HCT116 (cell line): ENCODE results near the gene MUC20. TPM values are rescaled to one million over a fixed set of nuclear protein-coding genes. Genes with fewer than 3 reads are reported as not detected.

Experiments used
- ATAC-seq: fragments of 200-7000 bp; cut with Tn5 transposase; 2 replicates; pipeline ENCODE4 v1.9.1; 2020; ENCODE audit warnings: mild to moderate bottlenecking, moderate library complexity
- BruUV-seq: library from RNA; stranded (reverse); fragments of 400-500 nt; replicated peaks from 2 replicates; lab custom pipeline; 2021; lab: Mats Ljungman, UMichigan
- CTCF ChIA-PET: fragments of 300-600 bp; sonication (Branson Sonifier 250); formaldehyde crosslinking; loops from one replicate; lab custom pipeline; 2021; ENCODE audit warnings: antibody characterized with exemption; lab: Charles Lee
- POLR2A ChIA-PET: fragments of 300-600, 350-600 bp; sonication (Branson Sonifier 250); formaldehyde crosslinking; loops from one replicate; lab custom pipeline; 2021; ENCODE audit warnings: antibody characterized with exemption; lab: Charles Lee
- RAD21 ChIA-PET, 2 experiments: fragments of 300-600 bp; sonication (Branson Sonifier 250); formaldehyde crosslinking; loops; one replicate each; lab custom pipeline; 2023; ENCODE audit warnings: low total read pairs in 2 of 2; ENCODE audit not compliant: uncharacterized antibody in 2 of 2, unreplicated experiment in 2 of 2, low non-redundant PET in 1 of 2; lab: Charles Lee
- DNase-seq: peaks from one replicate; pipeline ENCODE4 v3.0.0-alpha.2; 2010; ENCODE audit warnings: low read depth, low spot score
- H2AFZ ChIP-seq: fragments of 200-600 bp; shearing (Covaris generic), sonication (generic); 2 replicates; pipeline ENCODE4 v1.6.1; 2017; ENCODE audit warnings: low read depth, mixed run types, mixed read lengths, antibody characterized with exemption, low read length; ENCODE audit not compliant: poor library complexity, severe bottlenecking
- H3K27ac ChIP-seq: 2 replicates; pipeline ENCODE4 v1.5.1; 2012; ENCODE audit warnings: low read depth, low read length
- H3K27me3 ChIP-seq: fragments of 200-600 bp; sonication (generic); 2 replicates; pipeline ENCODE4 v1.6.1; 2016; ENCODE audit warnings: mixed run types, low read length, mixed read lengths; ENCODE audit not compliant: insufficient read depth
- H3K36me3 ChIP-seq, 2 experiments: fragments of 200-500 bp in 1 of 2; fragments of 200-600 bp in 1 of 2; sonication (Bioruptor generic) in 1 of 2; sonication (generic) in 1 of 2; 2 replicates each; pipeline versions ENCODE4 v1.5.1 to v1.6.1; 2014 to 2016; ENCODE audit warnings: low read length in 2 of 2, inconsistent platforms in 1 of 2, mixed read lengths in 1 of 2, mixed run types in 1 of 2; ENCODE audit not compliant: insufficient read depth in 2 of 2, control insufficient read depth in 1 of 2
- H3K4me1 ChIP-seq, 2 experiments: fragments of 200-600 bp in 1 of 2; sonication (generic) in 1 of 2; 2 replicates each; pipeline versions ENCODE4 v1.5.1 to v1.6.1; 2012 to 2017; ENCODE audit warnings: low read length in 2 of 2, inconsistent platforms in 1 of 2, mild to moderate bottlenecking in 1 of 2, mixed read lengths in 1 of 2, mixed run types in 1 of 2, moderate library complexity in 1 of 2; ENCODE audit not compliant: insufficient read depth in 2 of 2, control insufficient read depth in 1 of 2
- H3K4me2 ChIP-seq: fragments of 200-600 bp; sonication (generic); 2 replicates; pipeline ENCODE4 v1.6.1; 2017; ENCODE audit warnings: mixed run types, low read length, mixed read lengths
- H3K4me3 ChIP-seq, 2 experiments: fragments of 200-600 bp in 1 of 2; sonication (generic) in 1 of 2; replicated peaks in 1 of 2; 2 replicates each; pipeline ENCODE4 v1.5.1; 2011 to 2016; ENCODE audit warnings: low read length in 2 of 2, control low read depth in 1 of 2, low read depth in 1 of 2, mild to moderate bottlenecking in 1 of 2, mixed read lengths in 1 of 2, mixed run types in 1 of 2
- H3K79me2 ChIP-seq: fragments of 200-600 bp; sonication (generic); 2 replicates; pipeline ENCODE4 v1.6.1; 2017; ENCODE audit warnings: mild to moderate bottlenecking, mixed run types, low read length, moderate library complexity, mixed read lengths; ENCODE audit not compliant: insufficient read depth
- H3K9ac ChIP-seq: fragments of 200-600 bp; sonication (generic); 2 replicates; pipeline ENCODE4 v1.6.1; 2016; ENCODE audit warnings: low read length, mixed read lengths
- H3K9me2 ChIP-seq: fragments of 200-600 bp; sonication (generic), shearing (Covaris generic); 2 replicates; pipeline ENCODE4 v1.6.1; 2017; ENCODE audit warnings: mixed run types, mild to moderate bottlenecking, moderate library complexity; ENCODE audit not compliant: insufficient read depth
- H3K9me3 ChIP-seq, 2 experiments: fragments of 200-500 bp in 1 of 2; fragments of 200-600 bp in 1 of 2; sonication (Bioruptor generic) in 1 of 2; sonication (generic) in 1 of 2; 2 replicates each; pipeline ENCODE4 v1.6.1; 2014 to 2017; ENCODE audit warnings: low read length in 2 of 2, mixed read lengths in 2 of 2, inconsistent platforms in 1 of 2, low read depth in 1 of 2, mild to moderate bottlenecking in 1 of 2, mixed run types in 1 of 2, moderate library complexity in 1 of 2; ENCODE audit not compliant: control insufficient read depth in 1 of 2, insufficient read depth in 1 of 2
- H4K20me1 ChIP-seq: fragments of 200-600 bp; sonication (generic), shearing (Covaris generic); 2 replicates; pipeline ENCODE4 v1.6.1; 2017; ENCODE audit warnings: mixed run types, mild to moderate bottlenecking, moderate library complexity; ENCODE audit not compliant: insufficient read depth
- CEBPB ChIP-seq: IDR thresholded peaks from 2 replicates; pipeline ENCODE4 v1.6.1; 2012; ENCODE audit warnings: low read depth
- CTCF ChIP-seq, 3 experiments: fragments of 200-600 bp in 1 of 3; sonication (generic) in 1 of 3; IDR thresholded peaks in 2 of 3; conservative IDR thresholded peaks in 1 of 3; 2 replicates each; pipeline ENCODE4 v1.5.1; 2012 to 2017; ENCODE audit warnings: low read depth in 2 of 3, low read length in 2 of 3, antibody characterized with exemption in 1 of 3, borderline replicate concordance in 1 of 3, control low read depth in 1 of 3, mild to moderate bottlenecking in 1 of 3, mixed read lengths in 1 of 3, mixed run types in 1 of 3, moderate library complexity in 1 of 3; ENCODE audit not compliant: insufficient read depth in 1 of 3
- EGR1 ChIP-seq: IDR thresholded peaks from 2 replicates; pipeline ENCODE4 v1.6.1; 2012; ENCODE audit warnings: low read depth
- ELF1 ChIP-seq: IDR thresholded peaks from 2 replicates; pipeline ENCODE4 v1.6.1; 2012; ENCODE audit warnings: low read depth, borderline replicate concordance
- FOSL1 ChIP-seq: IDR thresholded peaks from 2 replicates; pipeline ENCODE4 v1.6.1; 2012; ENCODE audit warnings: low read depth
- MAX ChIP-seq: IDR thresholded peaks from 2 replicates; pipeline ENCODE4 v1.6.1; 2012
- POLR2AphosphoS5 ChIP-seq: IDR thresholded peaks from 2 replicates; pipeline ENCODE4 v1.6.1; 2011; ENCODE audit warnings: mild to moderate bottlenecking, low read depth, low read length, moderate library complexity
- RAD21 ChIP-seq: IDR thresholded peaks from 2 replicates; pipeline ENCODE4 v1.6.1; 2012; ENCODE audit warnings: low read depth, mild to moderate bottlenecking
- REST ChIP-seq: IDR thresholded peaks from 2 replicates; pipeline ENCODE4 v1.6.1; 2012; ENCODE audit warnings: low read depth
- TCF7L2 ChIP-seq: IDR thresholded peaks from 2 replicates; pipeline ENCODE4 v1.7.0; 2011; ENCODE audit warnings: borderline replicate concordance, inconsistent platforms; ENCODE audit not compliant: insufficient read depth, insufficient read length; ENCODE audit errors: extremely low read depth
- YY1 ChIP-seq: IDR thresholded peaks from 2 replicates; pipeline ENCODE4 v1.6.1; 2011; ENCODE audit warnings: low read length, low read depth, moderate library complexity, mild to moderate bottlenecking; ENCODE audit not compliant: insufficient replicate concordance; ENCODE audit errors: extremely low read depth
- ZFX ChIP-seq: fragments of 450-650 bp; IDR thresholded peaks from 2 replicates; pipeline ENCODE4 v1.6.1; 2017
- ZNF274 ChIP-seq: fragments of 200-500 bp; sonication (Bioruptor generic); IDR thresholded peaks from 2 replicates; pipeline ENCODE4 v1.6.1; 2014; ENCODE audit warnings: mild to moderate bottlenecking, low read depth, low read length, inconsistent platforms
- intact Hi-C: fragments of 100-400 bp; cut with micrococcal nuclease; formaldehyde crosslinking; loops from 2 replicates; pipeline ENCODE4 v1.10.0; 2022
- total RNA-seq: library from RNA; stranded (reverse); gene quantifications from one replicate; pipeline ENCODE4 v1.2.1, GENCODE V29; 2021; ENCODE audit not compliant: unreplicated experiment

The MUC20 gene
- total RNA-seq, 1 experiment from 2014 or later: 2.4 TPM

- Histone ChIP-seq H2AFZ (no peak overlapping the region), H3K4me1 (peaks cover 7 to 13% of the 10 kb centered on the region in 2 experiments; a peak in 2 of 4 replicates), H3K27ac (0 out of 2 replicates have a peak overlapping the region, but pooled peaks have one; percentile 2), H3K4me2 (peak overlapping the region; percentile 88), H3K9ac (peak overlapping the region; percentile 28; the same call in 1 of the 2 replicates), H3K4me3 (peak overlapping the region; percentile 43 to 46), H3K9me3 (no peaks in the 10 kb centered on the region), H3K36me3 (no peaks in the 10 kb centered on the region), H3K27me3 (no peaks in the 10 kb centered on the region), H3K9me2 (no peaks in the 10 kb centered on the region), H4K20me1 (no peaks in the 10 kb centered on the region), H3K79me2 (no peaks in the 10 kb centered on the region)
- ChIA-PET RAD21 (no interaction called here), CTCF (interaction anchor here (1.2 kb wide), 1 partner anchor 166 kb away, joined by 3 read pairs; no protein-coding TSS in a partner anchor), POLR2A (interaction anchor here (1.5 kb wide), 1 partner anchor 9 kb away, joined by 3 read pairs; no protein-coding TSS in a partner anchor)
- TF ChIP-seq POLR2AphosphoS5 (no peak), ZFX (no peak), ELF1 (no peak), CTCF (IDR thresholded peaks at IDR 0.05 in 2 of 3, conservative IDR thresholded peaks at IDR 0.05 in 1 of 3; ENCODE audit: borderline replicate concordance in 1 of 3, insufficient read depth in 1 of 3, low read depth in 2 of 3, low read length in 2 of 3) (no peak), FOSL1 (no peak), REST (no peak), YY1 (no peak), ZNF274 (no peak), TCF7L2 (no peak), RAD21 (no peak), MAX (no peak), CEBPB (no peak), EGR1 (no peak)
- no peak for ATAC-seq
- DNase-seq: no peak
- intact Hi-C loops: loop anchor here (2.0 kb wide), 1 partner anchor 128 kb away; no protein-coding TSS in a partner anchor
- TSS peak; percentile 75 for BruUV-seq
Observed at GRCh38 chr3:195748661-195749060, 27.9 kb downstream of the MUC20 start.
